ENCODE results near the gene ACOT7.

DNA sequence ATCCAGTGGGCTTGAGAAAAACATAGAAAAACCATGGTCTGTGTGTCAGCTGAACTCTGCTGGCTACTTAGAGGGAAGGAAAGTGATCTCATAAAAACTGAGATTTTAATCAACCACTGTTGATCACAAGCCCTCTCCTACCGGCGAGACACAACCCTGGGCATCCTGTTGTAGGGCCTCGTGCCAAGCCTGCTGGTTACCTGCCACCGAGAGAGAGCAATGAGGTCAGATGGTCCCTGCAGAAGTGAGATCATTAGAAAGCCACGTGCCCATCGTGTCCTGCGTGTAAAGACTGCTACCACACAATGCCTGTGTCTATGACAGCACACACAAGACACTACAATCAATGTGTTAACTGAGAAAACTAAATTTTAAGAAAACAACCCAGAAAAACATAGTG, 91.0 kb downstream of the ACOT7 start:
- TF ChIP-seq, protein P1, sequence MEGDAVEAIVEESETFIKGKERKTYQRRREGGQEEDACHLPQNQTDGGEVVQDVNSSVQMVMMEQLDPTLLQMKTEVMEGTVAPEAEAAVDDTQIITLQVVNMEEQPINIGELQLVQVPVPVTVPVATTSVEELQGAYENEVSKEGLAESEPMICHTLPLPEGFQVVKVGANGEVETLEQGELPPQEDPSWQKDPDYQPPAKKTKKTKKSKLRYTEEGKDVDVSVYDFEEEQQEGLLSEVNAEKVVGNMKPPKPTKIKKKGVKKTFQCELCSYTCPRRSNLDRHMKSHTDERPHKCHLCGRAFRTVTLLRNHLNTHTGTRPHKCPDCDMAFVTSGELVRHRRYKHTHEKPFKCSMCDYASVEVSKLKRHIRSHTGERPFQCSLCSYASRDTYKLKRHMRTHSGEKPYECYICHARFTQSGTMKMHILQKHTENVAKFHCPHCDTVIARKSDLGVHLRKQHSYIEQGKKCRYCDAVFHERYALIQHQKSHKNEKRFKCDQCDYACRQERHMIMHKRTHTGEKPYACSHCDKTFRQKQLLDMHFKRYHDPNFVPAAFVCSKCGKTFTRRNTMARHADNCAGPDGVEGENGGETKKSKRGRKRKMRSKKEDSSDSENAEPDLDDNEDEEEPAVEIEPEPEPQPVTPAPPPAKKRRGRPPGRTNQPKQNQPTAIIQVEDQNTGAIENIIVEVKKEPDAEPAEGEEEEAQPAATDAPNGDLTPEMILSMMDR (IDR thresholded peaks at IDR 0.05; ENCODE audit: low read length): no peak
- no peak for TF ChIP-seq EZH2 (optimal IDR thresholded peaks at IDR 0.05; ENCODE audit: low read depth, low read length)
